Heart left ventricle (tissue), 16 donors: ENCODE data around the gene NUDCD3. TPM values are rescaled to one million over a fixed set of nuclear protein-coding genes. Genes with fewer than 3 reads are reported as not detected.

ENCODE experiments used
- ATAC-seq, 4 donors: fragments of 200-7000 bp; cut with Tn5 transposase; one replicate each; pipeline ENCODE4 v1.9.1; 2020 to 2022; ENCODE audit warnings: moderate library complexity in 4 of 4, mild to moderate bottlenecking in 3 of 4, moderate number of reproducible peaks in 1 of 4
- DNase-seq, 5 donors: peaks; one replicate each; pipeline ENCODE4 v3.0.0-alpha.2; 2020
- H3K27ac ChIP-seq, 12 donors: fragments of 200-600 bp; sonication (generic) in 4 of 12; one replicate each; pipeline versions ENCODE4 v1.5.0 to v1.8.0; 2016 to 2022; ENCODE audit warnings: mild to moderate bottlenecking in 2 of 12
- H3K27me3 ChIP-seq, 9 donors: fragments of 200-600 bp; sonication (generic) in 2 of 9; one replicate each; pipeline versions ENCODE4 v1.5.1 to v1.8.0; 2016 to 2022; ENCODE audit warnings: mild to moderate bottlenecking in 3 of 9
- H3K36me3 ChIP-seq, 9 donors: fragments of 200-600 bp; sonication (generic) in 2 of 9; one replicate each; pipeline versions ENCODE4 v1.5.0 to v1.8.0; 2018 to 2022; ENCODE audit warnings: mild to moderate bottlenecking in 2 of 9
- H3K4me1 ChIP-seq, 12 donors: fragments of 200-600 bp; sonication (generic) in 4 of 12; one replicate each; pipeline versions ENCODE4 v1.5.0 to v1.8.0; 2016 to 2022; ENCODE audit warnings: mild to moderate bottlenecking in 3 of 12
- H3K4me3 ChIP-seq, 12 donors: fragments of 200-600 bp; sonication (generic) in 4 of 12; one replicate each; pipeline versions ENCODE4 v1.5.0 to v1.8.0; 2017 to 2022; ENCODE audit warnings: mild to moderate bottlenecking in 9 of 12, moderate library complexity in 4 of 12
- H3K9me3 ChIP-seq, 12 donors: fragments of 200-600 bp; sonication (generic) in 4 of 12; one replicate each; pipeline versions ENCODE4 v1.5.0 to v1.8.0; 2016 to 2022; ENCODE audit warnings: mild to moderate bottlenecking in 1 of 12
- POLR2A ChIP-seq, 2 donors: fragments of 450-650 bp; IDR thresholded peaks; one replicate each; pipeline ENCODE4 v1.6.1; 2017; ENCODE audit warnings: antibody characterized with exemption in 2 of 2, mild to moderate bottlenecking in 2 of 2, moderate library complexity in 2 of 2
- whole genome bisulfite sequencing, 4 donors: extraction: QIAGEN DNeasy Blood & Tissue Kit in 2 of 4; methylation state at CpG; one replicate each; pipeline versions ENCODE4 v1.1.5 to v1.1.7; 2013 to 2018; 5-methylcytosine and 5-hydroxymethylcytosine counted together
- intact Hi-C, 10 donors: fragments of 100-400 bp; cut with DNase I; formaldehyde crosslinking; loops; one replicate each; pipeline versions ENCODE4 v1.11.1 to v1.14.2; 2022
- polyA plus RNA-seq, 2 donors: library from polyadenylated mRNA; stranded (reverse); fragments of 200-250 nt; gene quantifications; one replicate each; pipeline ENCODE4 v1.2.3, GENCODE V29; 2013
- total RNA-seq, 9 donors: library from RNA; depleted of rRNA in 2 of 9; stranded (reverse); fragments of >200 nt in 2 of 9; fragmentation: NEBNext Ultra II Directional in 3 of 9; extraction: Animal tissue kit (Norgen Biotek cat#: 25700) in 3 of 9; gene quantifications; one replicate each; pipeline versions ENCODE4 v1.1.0 to v1.2.4, GENCODE V29; 2016 to 2023
- TF ChIP-seq, protein P1 (sequence below), 12 donors: fragments of 200-600 bp; sonication (generic) in 4 of 12; IDR thresholded peaks; one replicate each; pipeline versions ENCODE4 v1.5.0 to v1.8.0; 2018 to 2022; ENCODE audit warnings: antibody characterized with exemption in 12 of 12, mild to moderate bottlenecking in 5 of 12
- donor health status: ischemic (EF 13 %, LVEDD 7.1; RV severe dilation, severe dysfunction).
- donor health status: healthy with polysubstance abuse.
- donor health status: DM: no; HTN: yes; CAD: no.
- donor health status: DM: no; HTN: no; CAD: no.
- donor health status: ischemic (EF 25% LVEDD 6.9; RV normal size, moderate dysfunction).
- donor health status: ischemic (EF 25% LVEDD 5.7; RV mildly dilated, moderate dysfunction).
- donor health status: healthy.
- donor health status: DM: yes; HTN: yes; CAD: no.
- donor health status: ischemic (EF 35%, LVEDD 5.7; RV mildly dilated, moderate dysfunction).
- donor health status: nonischemic (EF 11% LVEDD 7.7; RV severe dilation, severe dysfunction).
- donor health status: DM: yes; HTN: yes; CAD: no.
- donor health status: PGD.
- donor health status: ischemic (EF 29% LVEDD 5.4; RV normal size, mild dysfunction).
- donor health status: nonischemic (EF 23%, LVEDD 6.1; RV moderate dilation, normal function).

NUDCD3 gene
- total and polyA plus RNA-seq, 11 donors, result 16.7 to 133 (median 91.5) TPM

DNA sequence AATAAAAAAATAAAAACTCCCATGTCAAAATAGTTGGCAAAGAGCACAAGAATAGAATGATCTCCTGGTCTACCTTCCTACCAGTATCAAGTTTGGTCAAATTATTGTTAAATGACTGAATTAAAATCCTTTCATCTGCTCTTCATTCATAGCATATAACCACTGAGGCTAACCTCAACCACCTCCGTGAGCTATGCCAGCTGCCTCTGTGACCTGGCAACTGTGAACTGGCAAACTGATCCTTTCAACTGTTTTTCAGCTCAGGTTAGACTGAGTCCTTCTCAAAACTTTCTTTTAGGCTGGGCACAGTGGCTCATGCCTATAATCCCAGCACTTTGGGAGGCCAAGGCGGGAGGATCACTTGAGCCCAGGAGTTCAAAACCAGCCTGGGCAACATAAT, 36.1 kb downstream of the NUDCD3 start:
- ATAC-seq, result no peak
- TF ChIP-seq POLR2A (IDR thresholded peaks at IDR 0.05), result no peak
- TF ChIP-seq, protein P1, sequence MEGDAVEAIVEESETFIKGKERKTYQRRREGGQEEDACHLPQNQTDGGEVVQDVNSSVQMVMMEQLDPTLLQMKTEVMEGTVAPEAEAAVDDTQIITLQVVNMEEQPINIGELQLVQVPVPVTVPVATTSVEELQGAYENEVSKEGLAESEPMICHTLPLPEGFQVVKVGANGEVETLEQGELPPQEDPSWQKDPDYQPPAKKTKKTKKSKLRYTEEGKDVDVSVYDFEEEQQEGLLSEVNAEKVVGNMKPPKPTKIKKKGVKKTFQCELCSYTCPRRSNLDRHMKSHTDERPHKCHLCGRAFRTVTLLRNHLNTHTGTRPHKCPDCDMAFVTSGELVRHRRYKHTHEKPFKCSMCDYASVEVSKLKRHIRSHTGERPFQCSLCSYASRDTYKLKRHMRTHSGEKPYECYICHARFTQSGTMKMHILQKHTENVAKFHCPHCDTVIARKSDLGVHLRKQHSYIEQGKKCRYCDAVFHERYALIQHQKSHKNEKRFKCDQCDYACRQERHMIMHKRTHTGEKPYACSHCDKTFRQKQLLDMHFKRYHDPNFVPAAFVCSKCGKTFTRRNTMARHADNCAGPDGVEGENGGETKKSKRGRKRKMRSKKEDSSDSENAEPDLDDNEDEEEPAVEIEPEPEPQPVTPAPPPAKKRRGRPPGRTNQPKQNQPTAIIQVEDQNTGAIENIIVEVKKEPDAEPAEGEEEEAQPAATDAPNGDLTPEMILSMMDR (IDR thresholded peaks at IDR 0.05), result no peak
- 86 to 98% (median 94%) methylated on average over 2 of the region's 2 CpGs for WGBS, 4 donors

DNA sequence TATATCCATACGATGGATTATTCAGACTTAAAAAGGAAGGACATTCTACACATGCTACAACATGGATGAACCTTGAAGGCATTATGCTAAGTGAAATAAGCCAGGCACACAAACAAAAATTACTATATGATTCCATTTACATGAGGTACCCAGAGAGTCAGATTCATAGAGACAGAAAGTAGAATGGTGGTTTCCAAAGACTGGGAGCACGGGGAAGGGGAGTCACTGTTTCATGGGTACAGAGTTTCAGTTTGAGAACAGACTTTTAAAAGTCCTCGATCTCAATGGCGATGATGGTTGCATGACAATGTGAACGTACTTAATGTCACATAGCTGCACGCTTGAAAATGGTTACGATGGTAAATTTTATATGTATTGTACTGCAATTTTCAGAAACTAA, 39.3 kb downstream of the NUDCD3 start:
- no peak overlapping the region for H3K4me3 ChIP-seq
- intact Hi-C loops, result no loop called here
- no peak overlapping the region for H3K27ac ChIP-seq
- TF ChIP-seq, protein P1 (IDR thresholded peaks at IDR 0.05), result no peak
- TF ChIP-seq POLR2A (IDR thresholded peaks at IDR 0.05), result no peak
- H3K36me3 ChIP-seq, result peaks cover 0 to 39% (median 10%) of the 10 kb centered on the region in 9 donors
- ATAC-seq, result no peak
- no peaks in the 10 kb centered on the region for H3K27me3 ChIP-seq
- WGBS, 4 donors, result 96 to 98% (median 97%) methylated on average over 7 of the region's 7 CpGs
- no peak for DNase-seq
- peaks cover 0 to 41% (median 24%) of the 10 kb centered on the region in 12 donors for H3K4me1 ChIP-seq
- H3K9me3 ChIP-seq, result no peaks in the 10 kb centered on the region

More for the DNA sequence above, 36.1 kb downstream of the NUDCD3 start:
- Histone ChIP-seq H3K27ac (no peak overlapping the region), H3K36me3 (peaks cover 0 to 23% (median 8%) of the 10 kb centered on the region in 9 donors), H3K4me3 (no peak overlapping the region), H3K4me1 (peaks cover 0 to 27% (median 7%) of the 10 kb centered on the region in 12 donors), H3K9me3 (no peaks in the 10 kb centered on the region), H3K27me3 (no peaks in the 10 kb centered on the region)
- DNase-seq, result no peak
- intact Hi-C loops, result no loop called here

DNA sequence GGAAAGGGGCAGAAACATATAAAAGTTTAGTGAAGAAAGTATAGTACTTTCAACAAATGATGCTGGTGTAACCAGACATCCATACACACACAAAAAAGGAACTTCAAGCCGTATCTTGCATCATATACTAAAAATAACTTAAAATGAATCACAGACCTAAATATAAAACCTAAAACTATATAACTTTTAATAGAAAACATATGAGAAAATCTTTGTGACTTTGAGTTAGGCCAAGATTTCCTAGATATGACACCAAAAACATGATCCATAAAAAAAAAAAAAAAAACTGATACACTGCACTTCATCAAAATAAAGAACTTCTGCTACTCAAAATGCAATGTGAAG, 40.9 kb downstream of the NUDCD3 start:
- Histone ChIP-seq H3K9me3 (no peaks in the 10 kb centered on the region), H3K36me3 (peaks cover 0 to 55% (median 9%) of the 10 kb centered on the region in 9 donors), H3K27ac (no peak overlapping the region), H3K27me3 (no peaks in the 10 kb centered on the region), H3K4me3 (no peak overlapping the region), H3K4me1 (peaks cover 0 to 53% (median 36%) of the 10 kb centered on the region in 12 donors)
- ATAC-seq (no peak), DNase-seq (no peak)
- intact Hi-C loops, result no loop called here
- TF ChIP-seq, protein P1 (IDR thresholded peaks at IDR 0.05), result no peak
- TF ChIP-seq POLR2A (IDR thresholded peaks at IDR 0.05), result no peak
- 33 to 36% (median 35%) methylated on average over 1 of the region's 1 CpG for WGBS, 4 donors

DNA sequence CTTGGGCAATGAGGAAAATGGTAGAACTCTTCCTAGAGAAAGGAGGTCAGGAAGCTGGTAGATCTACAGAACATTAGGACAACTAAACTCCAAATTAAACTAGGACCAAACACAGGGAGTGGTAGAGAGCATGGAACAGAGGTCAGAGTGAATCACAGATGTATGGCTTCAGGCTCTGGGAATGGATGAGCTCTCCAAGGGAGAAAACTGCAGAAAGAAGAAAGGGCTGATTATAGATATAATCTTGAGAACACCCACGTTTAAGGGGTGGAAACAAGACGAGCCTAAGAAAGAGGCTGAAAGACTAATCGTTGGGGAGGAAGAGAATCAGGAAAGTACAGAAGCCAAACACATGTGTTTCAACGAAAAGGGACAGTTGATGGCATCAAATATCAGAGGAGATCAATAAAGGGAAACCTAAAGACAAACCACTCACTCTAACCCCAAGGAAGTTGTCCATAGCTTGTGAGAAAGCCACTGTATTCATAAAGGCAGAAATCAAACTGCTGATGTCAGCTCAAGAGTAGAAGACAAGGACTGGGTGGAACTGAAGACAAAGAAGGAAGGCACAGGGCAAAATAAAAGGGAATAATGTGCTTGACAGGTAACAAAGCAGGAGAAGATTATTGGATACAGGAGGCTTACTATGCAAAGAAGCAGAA, 41.4 kb downstream of the NUDCD3 start:
- Histone ChIP-seq H3K27ac (no peak overlapping the region), H3K36me3 (peaks cover 0 to 58% (median 9%) of the 10 kb centered on the region in 9 donors), H3K4me3 (no peak overlapping the region), H3K4me1 (peaks cover 0 to 53% (median 36%) of the 10 kb centered on the region in 12 donors), H3K9me3 (no peaks in the 10 kb centered on the region), H3K27me3 (no peaks in the 10 kb centered on the region)
- no peak for DNase-seq
- WGBS, 4 donors, result 71 to 77% (median 72%) methylated on average over 4 of the region's 4 CpGs
- TF ChIP-seq, protein P1 (IDR thresholded peaks at IDR 0.05), result no peak
- no peak for TF ChIP-seq POLR2A (IDR thresholded peaks at IDR 0.05)
- ATAC-seq, result no peak
- intact Hi-C loops, result no loop called here
